GM23248 (cell line): ENCODE data around the gene MYO5A. TPM values are rescaled to one million over a fixed set of nuclear protein-coding genes. Genes with fewer than 3 reads are reported as not detected.

Source experiments
- DNase-seq: peaks from one replicate; pipeline ENCODE4 v3.0.0-alpha.2; 2015
- H2AFZ ChIP-seq: fragments of 200-600 bp; sonication (generic); 2 replicates; pipeline ENCODE4 v1.6.1; 2016; ENCODE audit warnings: antibody characterized with exemption
- H3F3A ChIP-seq: fragments of 200-600 bp; sonication (generic); 2 replicates; pipeline ENCODE4 v1.6.1; 2016; ENCODE audit warnings: mild to moderate bottlenecking, antibody characterized with exemption, mixed run types; ENCODE audit not compliant: insufficient read depth
- H3K27ac ChIP-seq: fragments of 200-600 bp; sonication (generic); 2 replicates; pipeline ENCODE4 v1.5.1; 2016; ENCODE audit warnings: mild to moderate bottlenecking
- H3K27me3 ChIP-seq: fragments of 200-600 bp; sonication (generic); replicated peaks from 2 replicates; pipeline ENCODE4 v1.6.1; 2016; ENCODE audit warnings: mild to moderate bottlenecking; ENCODE audit not compliant: insufficient read depth
- H3K36me3 ChIP-seq: fragments of 200-600 bp; sonication (generic); 2 replicates; pipeline ENCODE4 v1.6.1; 2016; ENCODE audit warnings: low read depth, mild to moderate bottlenecking
- H3K4me1 ChIP-seq: fragments of 200-600 bp; sonication (generic); 2 replicates; pipeline ENCODE4 v1.6.1; 2016; ENCODE audit warnings: mild to moderate bottlenecking; ENCODE audit not compliant: insufficient read depth
- H3K4me2 ChIP-seq: fragments of 200-600 bp; sonication (generic); one replicate; pipeline ENCODE4 v1.6.1; 2016; ENCODE audit warnings: mild to moderate bottlenecking; ENCODE audit not compliant: unreplicated experiment
- H3K4me3 ChIP-seq: fragments of 200-600 bp; sonication (generic); 2 replicates; pipeline ENCODE4 v1.5.1; 2016; ENCODE audit warnings: mild to moderate bottlenecking
- H3K79me2 ChIP-seq: fragments of 200-600 bp; sonication (generic); 2 replicates; pipeline ENCODE4 v1.6.1; 2016; ENCODE audit warnings: mild to moderate bottlenecking; ENCODE audit not compliant: insufficient read depth
- H3K9ac ChIP-seq: fragments of 200-600 bp; sonication (generic); 2 replicates; pipeline ENCODE4 v1.6.1; 2016; ENCODE audit warnings: mild to moderate bottlenecking
- H3K9me2 ChIP-seq: fragments of 200-600 bp; sonication (generic); 2 replicates; pipeline ENCODE4 v1.6.1; 2016; ENCODE audit warnings: mixed run types, mild to moderate bottlenecking, moderate library complexity; ENCODE audit not compliant: insufficient read depth
- H3K9me3 ChIP-seq: fragments of 200-600 bp; sonication (generic); one replicate; pipeline ENCODE4 v1.6.1; 2017; ENCODE audit warnings: low read depth
- H4K20me1 ChIP-seq: fragments of 200-600 bp; sonication (generic); 2 replicates; pipeline ENCODE4 v1.6.0; 2016; ENCODE audit not compliant: insufficient read depth
- EZH2 ChIP-seq: fragments of 200-600 bp; sonication (generic); IDR thresholded peaks from 2 replicates; pipeline ENCODE4 v1.6.1; 2018; ENCODE audit warnings: antibody characterized with exemption, mild to moderate bottlenecking; ENCODE audit not compliant: insufficient read depth, poor library complexity, severe bottlenecking
- EZH2phosphoT487 ChIP-seq: fragments of 200-600 bp; sonication (generic); IDR thresholded peaks from 2 replicates; pipeline ENCODE4 v1.6.1; 2018; ENCODE audit warnings: antibody characterized with exemption, moderate library complexity, mild to moderate bottlenecking, low read depth; ENCODE audit not compliant: insufficient read depth
- WGBS, 2 experiments: methylation state at CpG; one replicate each; pipeline ENCODE4 v1.1.6; 2015 to 2017; ENCODE audit warnings: low lambda C conversion rate in 2 of 2, low coverage in 1 of 2; ENCODE audit errors: missing lambda C conversion rate in 2 of 2; 5-methylcytosine and 5-hydroxymethylcytosine counted together
- in situ Hi-C: fragments of 300-500 bp; cut with MboI; formaldehyde crosslinking; loops from 2 replicates; pipeline ENCODE4 v1.15.0; 2020
- polyA plus RNA-seq: library from polyadenylated mRNA; unstranded; fragments of >200 nt; fragmentation: Nextera tagmentation; extraction: Ambion mirVana; gene quantifications from 2 replicates; pipeline ENCODE4 v1.2.1, GENCODE V29; 2016
- total RNA-seq: library from RNA; depleted of rRNA; stranded (reverse); fragments of >200 nt; shearing (Covaris generic); gene quantifications from 2 replicates; pipeline ENCODE4 v1.2.3, GENCODE V29; 2014

The MYO5A gene
- total and polyA plus RNA-seq, 2 experiments from 2014 or later, result 12.1 to 33.3 TPM

GRCh38 chr15:52361494-52361893, 167.2 kb downstream of the MYO5A start:
- Histone ChIP-seq H3K4me3 (no peak overlapping the region), H3K4me2 (no peak overlapping the region), H3K36me3 (peaks cover 13% of the 10 kb centered on the region), H3K9me2 (no peaks in the 10 kb centered on the region), H2AFZ (0 out of 2 replicates have a peak overlapping the region, but pooled peaks have one; percentile 2), H3F3A (peaks cover 20% of the 10 kb centered on the region), H3K4me1 (peaks cover 19% of the 10 kb centered on the region), H3K27me3 (no peaks in the 10 kb centered on the region), H4K20me1 (no peaks in the 10 kb centered on the region), H3K9ac (no peak overlapping the region), H3K27ac (peak overlapping the region; percentile 57), H3K9me3 (no peaks in the 10 kb centered on the region), H3K79me2 (no peaks in the 10 kb centered on the region)
- DNase-seq, result no peak
- TF ChIP-seq EZH2phosphoT487 (no peak), EZH2 (no peak)
- WGBS, 2 experiments, result 39 to 49% methylated on average over 4 of the region's 4 CpGs
- in situ Hi-C loops, result no loop called here

GRCh38 chr15:52360229-52361203, 168.2 kb downstream of the MYO5A start:
- Histone ChIP-seq H3K27me3 (no peaks in the 10 kb centered on the region), H3K36me3 (peaks cover 13% of the 10 kb centered on the region), H3K4me1 (peaks cover 19% of the 10 kb centered on the region), H3K9ac (no peak overlapping the region), H3K4me2 (no peak overlapping the region), H3K9me3 (no peaks in the 10 kb centered on the region), H3K79me2 (no peaks in the 10 kb centered on the region), H3K4me3 (no peak overlapping the region), H4K20me1 (no peaks in the 10 kb centered on the region), H3K9me2 (no peaks in the 10 kb centered on the region), H3K27ac (no peak overlapping the region), H2AFZ (no peak overlapping the region), H3F3A (peaks cover 20% of the 10 kb centered on the region)
- 78 to 81% methylated on average over 9 of the region's 9 CpGs for WGBS, 2 experiments
- no peak for DNase-seq
- in situ Hi-C loops, result no loop called here
- TF ChIP-seq EZH2, result no peak
- TF ChIP-seq EZH2phosphoT487, result no peak

- H2AFZ ChIP-seq, result no peak overlapping the region
- TF ChIP-seq EZH2phosphoT487 (no peak), EZH2 (no peak)
- H3K9me2 ChIP-seq, result no peaks in the 10 kb centered on the region
- H3K27ac ChIP-seq, result no peak overlapping the region
- peaks cover 20% of the 10 kb centered on the region for H3F3A ChIP-seq
- H3K4me3 ChIP-seq, result no peak overlapping the region
- no peaks in the 10 kb centered on the region for H4K20me1 ChIP-seq
- DNase-seq, result no peak
- no peak overlapping the region for H3K4me2 ChIP-seq
- 87 to 92% methylated on average over 1 of the region's 1 CpG for WGBS, 2 experiments
- in situ Hi-C loops, result no loop called here
- no peaks in the 10 kb centered on the region for H3K9me3 ChIP-seq
- no peaks in the 10 kb centered on the region for H3K27me3 ChIP-seq
- no peaks in the 10 kb centered on the region for H3K79me2 ChIP-seq
- H3K9ac ChIP-seq, result no peak overlapping the region
- H3K4me1 ChIP-seq, result peaks cover 19% of the 10 kb centered on the region
- peaks cover 13% of the 10 kb centered on the region for H3K36me3 ChIP-seq
These were observed 169.0 kb downstream of the MYO5A start for GRCh38 chr15:52359722-52360121.

GRCh38 chr15:52357949-52358348, 170.7 kb downstream of the MYO5A start:
- no peak overlapping the region for H3K4me3 ChIP-seq
- H2AFZ ChIP-seq, result no peak overlapping the region
- H4K20me1 ChIP-seq, result no peaks in the 10 kb centered on the region
- H3K4me1 ChIP-seq, result peaks cover 18% of the 10 kb centered on the region
- H3K9me3 ChIP-seq, result no peaks in the 10 kb centered on the region
- TF ChIP-seq EZH2phosphoT487 (no peak), EZH2 (no peak)
- WGBS, 2 experiments, result 98 to 99% methylated on average over 5 of the region's 5 CpGs
- H3K9ac ChIP-seq, result no peak overlapping the region
- H3F3A ChIP-seq, result peaks cover 13% of the 10 kb centered on the region
- H3K36me3 ChIP-seq, result peaks cover 12% of the 10 kb centered on the region; the same call in 1 of the 2 replicates
- no peaks in the 10 kb centered on the region for H3K79me2 ChIP-seq
- no peak overlapping the region for H3K4me2 ChIP-seq
- DNase-seq, result no peak
- H3K27me3 ChIP-seq, result no peaks in the 10 kb centered on the region
- no peak overlapping the region for H3K27ac ChIP-seq
- H3K9me2 ChIP-seq, result no peaks in the 10 kb centered on the region
- in situ Hi-C loops, result no loop called here
